ENCODE results near the gene SHPK.

SHPK gene

GRCh38 chr17:3630781-3631180, 5.3 kb downstream of the SHPK start:
- Histone ChIP-seq H3K4me3 (ENCODE audit: low read length) (no peak overlapping the region), H3K27me3 (replicated peaks; ENCODE audit: insufficient read depth, low read length) (no peaks in the 10 kb centered on the region), H3K79me2 (ENCODE audit: low read length) (peaks cover 43% of the 10 kb centered on the region), H3K9me3 (replicated peaks; ENCODE audit: insufficient read depth, low read length) (no peaks in the 10 kb centered on the region), H3K36me3 (replicated peaks; ENCODE audit: insufficient read depth, low read length) (peaks cover 4% of the 10 kb centered on the region; the same call in 1 of the 2 replicates), H4K20me1 (ENCODE audit: insufficient read depth, low read length) (no peaks in the 10 kb centered on the region), H3K27ac (ENCODE audit: low read length) (no peak overlapping the region), H3K4me2 (ENCODE audit: low read depth, low read length) (no peak overlapping the region), H3K9me2 (replicated peaks; ENCODE audit: insufficient read depth, low read length) (no peaks in the 10 kb centered on the region), H2AFZ (ENCODE audit: low read length) (no peak overlapping the region), H3K9ac (ENCODE audit: low read length) (no peak overlapping the region), H3F3A (ENCODE audit: insufficient read depth, low read length) (no peaks in the 10 kb centered on the region), H3K4me1 (ENCODE audit: low read length) (no peaks in the 10 kb centered on the region)
- DNase-seq: no peak
- no peak for TF ChIP-seq EZH2 (optimal IDR thresholded peaks at IDR 0.05; ENCODE audit: low read depth, low read length)
- TF ChIP-seq, protein P1, sequence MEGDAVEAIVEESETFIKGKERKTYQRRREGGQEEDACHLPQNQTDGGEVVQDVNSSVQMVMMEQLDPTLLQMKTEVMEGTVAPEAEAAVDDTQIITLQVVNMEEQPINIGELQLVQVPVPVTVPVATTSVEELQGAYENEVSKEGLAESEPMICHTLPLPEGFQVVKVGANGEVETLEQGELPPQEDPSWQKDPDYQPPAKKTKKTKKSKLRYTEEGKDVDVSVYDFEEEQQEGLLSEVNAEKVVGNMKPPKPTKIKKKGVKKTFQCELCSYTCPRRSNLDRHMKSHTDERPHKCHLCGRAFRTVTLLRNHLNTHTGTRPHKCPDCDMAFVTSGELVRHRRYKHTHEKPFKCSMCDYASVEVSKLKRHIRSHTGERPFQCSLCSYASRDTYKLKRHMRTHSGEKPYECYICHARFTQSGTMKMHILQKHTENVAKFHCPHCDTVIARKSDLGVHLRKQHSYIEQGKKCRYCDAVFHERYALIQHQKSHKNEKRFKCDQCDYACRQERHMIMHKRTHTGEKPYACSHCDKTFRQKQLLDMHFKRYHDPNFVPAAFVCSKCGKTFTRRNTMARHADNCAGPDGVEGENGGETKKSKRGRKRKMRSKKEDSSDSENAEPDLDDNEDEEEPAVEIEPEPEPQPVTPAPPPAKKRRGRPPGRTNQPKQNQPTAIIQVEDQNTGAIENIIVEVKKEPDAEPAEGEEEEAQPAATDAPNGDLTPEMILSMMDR (IDR thresholded peaks at IDR 0.05; ENCODE audit: low read length): no peak
- no peak for TF ChIP-seq EZH2phosphoT487 (IDR thresholded peaks at IDR 0.05; ENCODE audit: low read length)

DNA sequence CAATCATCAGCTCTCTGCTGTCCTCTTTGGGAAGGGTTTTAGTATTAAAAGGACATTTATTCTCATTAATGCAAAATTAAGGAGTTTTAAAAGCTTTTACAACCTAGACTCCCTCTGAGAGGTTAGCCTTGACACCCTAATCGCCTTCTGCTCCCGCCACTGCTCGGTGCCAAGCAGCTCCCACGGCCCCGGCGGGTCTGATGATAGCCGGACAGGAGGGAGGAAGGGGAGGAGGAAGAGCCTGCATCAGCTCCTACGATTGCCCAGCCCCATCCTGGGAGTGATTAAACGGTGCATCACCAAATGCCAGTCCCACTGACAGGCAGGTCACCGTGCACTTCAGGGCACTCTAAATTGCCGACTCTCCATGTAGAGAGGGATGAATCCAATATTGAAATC, 8.3 kb downstream of the SHPK start:
- Histone ChIP-seq H3K4me2 (ENCODE audit: low read depth, low read length) (no peak overlapping the region), H3K36me3 (replicated peaks; ENCODE audit: insufficient read depth, low read length) (peaks cover 4% of the 10 kb centered on the region; the same call in 1 of the 2 replicates), H3K4me1 (ENCODE audit: low read length) (no peaks in the 10 kb centered on the region), H3K27ac (ENCODE audit: low read length) (no peak overlapping the region), H2AFZ (ENCODE audit: low read length) (no peak overlapping the region), H3K9ac (ENCODE audit: low read length) (no peak overlapping the region), H3K27me3 (replicated peaks; ENCODE audit: insufficient read depth, low read length) (no peaks in the 10 kb centered on the region), H3K9me2 (replicated peaks; ENCODE audit: insufficient read depth, low read length) (no peaks in the 10 kb centered on the region), H3K79me2 (ENCODE audit: low read length) (peaks cover 30% of the 10 kb centered on the region), H4K20me1 (ENCODE audit: insufficient read depth, low read length) (no peaks in the 10 kb centered on the region), H3F3A (ENCODE audit: insufficient read depth, low read length) (no peaks in the 10 kb centered on the region), H3K4me3 (ENCODE audit: low read length) (no peak overlapping the region), H3K9me3 (replicated peaks; ENCODE audit: insufficient read depth, low read length) (no peaks in the 10 kb centered on the region)
- no peak for DNase-seq
- TF ChIP-seq EZH2 (optimal IDR thresholded peaks at IDR 0.05; ENCODE audit: low read depth, low read length): no peak
- TF ChIP-seq, protein P1 (IDR thresholded peaks at IDR 0.05; ENCODE audit: low read length): no peak
- no peak for TF ChIP-seq EZH2phosphoT487 (IDR thresholded peaks at IDR 0.05; ENCODE audit: low read length)

DNA sequence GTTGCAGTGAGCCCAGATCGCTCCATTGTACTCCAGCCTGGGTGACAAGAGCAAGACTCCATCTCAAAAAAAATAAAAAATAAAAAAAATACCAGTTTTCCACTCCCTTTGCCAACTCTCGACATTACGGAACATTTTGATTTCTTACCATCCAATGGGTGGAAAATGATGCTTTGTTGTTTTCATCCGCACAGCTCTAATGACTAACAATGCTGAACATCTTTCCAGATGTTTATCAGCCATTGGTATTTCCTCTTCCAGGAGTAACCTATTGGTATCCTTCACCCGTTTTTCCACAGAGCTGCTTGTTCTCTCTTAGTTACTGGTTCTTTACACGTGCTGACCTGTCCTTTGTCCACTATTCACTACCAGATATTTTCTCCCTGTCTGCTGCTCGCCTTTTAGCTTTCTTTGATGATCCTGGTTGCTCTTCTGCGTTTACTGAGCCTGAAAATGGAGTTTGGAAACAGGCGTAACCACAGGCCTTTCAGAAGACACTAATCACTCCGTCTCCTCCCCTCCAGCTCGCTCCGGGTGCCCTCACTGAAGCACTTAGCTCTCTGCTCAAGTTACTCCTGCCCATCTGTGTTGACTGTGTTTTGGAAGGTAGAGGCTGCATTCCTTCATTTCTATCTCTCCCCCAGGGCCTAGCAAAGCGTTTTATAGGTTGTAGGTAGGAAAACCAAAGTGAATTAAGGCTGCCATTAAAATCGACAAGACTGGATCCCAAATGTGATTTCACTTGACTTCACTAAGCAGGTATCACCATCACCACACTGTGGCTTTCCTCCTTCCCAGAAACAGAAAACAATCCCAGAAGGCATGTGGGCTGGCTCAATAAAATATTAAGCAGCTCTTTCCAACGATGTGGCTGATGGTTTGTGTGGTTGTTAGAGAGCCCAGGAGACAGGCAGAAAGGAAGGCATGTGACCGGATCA, 8.9 kb downstream of the SHPK start:
- no peaks in the 10 kb centered on the region for H3K27me3 ChIP-seq (replicated peaks; ENCODE audit: insufficient read depth, low read length)
- no peak overlapping the region for H3K9ac ChIP-seq (ENCODE audit: low read length)
- no peak overlapping the region for H3K4me2 ChIP-seq (ENCODE audit: low read depth, low read length)
- DNase-seq: no peak
- no peak overlapping the region for H2AFZ ChIP-seq (ENCODE audit: low read length)
- H3K9me3 ChIP-seq (replicated peaks; ENCODE audit: insufficient read depth, low read length): no peaks in the 10 kb centered on the region
- no peak overlapping the region for H3K27ac ChIP-seq (ENCODE audit: low read length)
- TF ChIP-seq, protein P1 (IDR thresholded peaks at IDR 0.05; ENCODE audit: low read length): no peak
- TF ChIP-seq EZH2phosphoT487 (IDR thresholded peaks at IDR 0.05; ENCODE audit: low read length) (no peak), EZH2 (optimal IDR thresholded peaks at IDR 0.05; ENCODE audit: low read depth, low read length) (no peak)
- no peak overlapping the region for H3K4me3 ChIP-seq (ENCODE audit: low read length)
- no peaks in the 10 kb centered on the region for H3K4me1 ChIP-seq (ENCODE audit: low read length)
- H3K36me3 ChIP-seq (replicated peaks; ENCODE audit: insufficient read depth, low read length): peaks cover 4% of the 10 kb centered on the region; the same call in 1 of the 2 replicates
- H3F3A ChIP-seq (ENCODE audit: insufficient read depth, low read length): no peaks in the 10 kb centered on the region
- H3K9me2 ChIP-seq (replicated peaks; ENCODE audit: insufficient read depth, low read length): no peaks in the 10 kb centered on the region
- H3K79me2 ChIP-seq (ENCODE audit: low read length): peaks cover 23% of the 10 kb centered on the region; the same call in 1 of the 2 replicates
- H4K20me1 ChIP-seq (ENCODE audit: insufficient read depth, low read length): no peaks in the 10 kb centered on the region

All from MM.1S (cell line).